HAP-1 (cell line): ENCODE measurements around the gene SLBP.

Source experiments
- DNase-seq, 2 experiments: peaks; one replicate each; pipeline ENCODE4 v3.0.0-alpha.2; 2016 to 2020; ENCODE audit warnings: low spot score in 2 of 2
- H3K27me3 ChIP-seq: fragments of 250-450 bp; sonication (Bioruptor Pico); 2 replicates; pipeline ENCODE4 v1.5.1; 2020; ENCODE audit warnings: low read depth, mild to moderate bottlenecking, moderate library complexity
- H3K36me3 ChIP-seq: fragments of 250-450 bp; sonication (Bioruptor Pico); replicated peaks from 2 replicates; pipeline ENCODE4 v1.5.1; 2020; ENCODE audit warnings: mild to moderate bottlenecking
- H3K4me1 ChIP-seq: fragments of 250-450 bp; sonication (Bioruptor Pico); 2 replicates; pipeline ENCODE4 v1.5.1; 2020; ENCODE audit warnings: mild to moderate bottlenecking
- H3K4me3 ChIP-seq: fragments of 250-450 bp; sonication (Bioruptor Pico); 2 replicates; pipeline ENCODE4 v1.5.1; 2020; ENCODE audit warnings: mild to moderate bottlenecking, moderate library complexity
- H3K9me3 ChIP-seq: fragments of 250-450 bp; sonication (Bioruptor Pico); 2 replicates; pipeline ENCODE4 v1.5.1; 2020; ENCODE audit warnings: mild to moderate bottlenecking, moderate library complexity
- in situ Hi-C: fragments of 300-500 bp; cut with MboI; formaldehyde crosslinking; loops from 3 replicates; pipeline ENCODE4 v1.14.3; 2020; ENCODE audit warnings: low sequenced_read_pairs, inconsistent platforms, mixed read lengths

The SLBP gene

DNA sequence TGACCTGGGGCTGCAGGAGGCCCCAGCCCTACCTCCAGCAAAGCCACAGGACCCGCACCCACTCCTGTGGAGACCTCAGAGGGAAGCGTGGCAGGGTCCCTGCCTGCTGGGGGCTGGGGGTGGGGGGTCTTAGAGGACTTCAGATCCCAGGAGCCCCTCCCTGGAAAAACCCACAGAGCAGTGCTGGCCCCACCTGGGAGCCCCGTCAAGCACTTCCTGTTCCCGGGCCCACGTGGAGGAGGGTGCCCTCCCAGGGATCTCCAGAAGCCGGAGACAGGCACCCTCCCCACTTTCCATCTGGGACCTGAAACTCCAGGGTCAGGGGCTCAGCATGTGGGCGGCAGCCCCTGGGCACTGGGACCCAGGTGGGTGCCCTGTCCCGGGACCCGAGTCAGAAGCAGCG lies 41.2 kb upstream of the SLBP start:
- no peaks in the 10 kb centered on the region for H3K36me3 ChIP-seq
- no peaks in the 10 kb centered on the region for H3K27me3 ChIP-seq
- H3K4me3 ChIP-seq = no peak overlapping the region
- in situ Hi-C loops = no loop called here
- no peaks in the 10 kb centered on the region for H3K4me1 ChIP-seq
- H3K9me3 ChIP-seq = no peaks in the 10 kb centered on the region
- DNase-seq = no peak

DNA sequence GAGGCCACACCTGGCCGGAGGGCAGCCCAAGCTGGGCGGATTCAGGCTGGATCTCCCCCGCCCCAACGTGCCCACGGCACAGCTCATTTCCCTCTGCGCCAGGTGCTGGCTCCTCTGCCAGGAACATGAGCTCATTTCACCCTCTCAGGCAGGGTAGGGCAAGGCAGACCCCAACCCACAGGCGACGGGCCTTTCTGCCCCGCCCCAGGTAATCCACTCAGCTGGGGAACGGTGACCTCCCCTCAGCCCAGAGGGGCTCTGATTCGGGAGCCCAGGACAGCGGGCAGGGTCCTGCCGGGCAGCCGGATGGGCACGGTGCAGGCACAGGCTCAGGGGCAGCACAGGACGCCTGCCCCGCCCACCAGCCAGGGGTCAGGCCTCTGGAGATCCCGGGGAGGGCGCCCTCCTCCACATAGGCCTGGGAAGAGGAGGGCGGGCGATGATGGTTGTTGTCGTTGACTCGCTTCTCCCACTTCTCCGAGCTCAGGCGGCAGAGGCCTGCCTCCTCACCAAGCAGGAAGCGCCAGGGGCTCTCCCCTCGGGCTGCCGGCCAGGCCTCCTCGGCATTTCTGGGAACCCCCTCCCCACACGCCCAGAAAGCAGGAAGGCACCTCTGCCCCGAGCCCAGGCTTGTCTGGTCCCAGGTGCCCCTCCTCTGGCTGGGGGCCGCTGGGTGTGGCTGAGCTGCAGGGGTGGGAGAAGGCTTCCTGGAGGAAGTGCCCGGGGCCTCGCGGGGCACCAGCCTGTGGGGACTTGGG lies 40.3 kb upstream of the SLBP start:
- no peaks in the 10 kb centered on the region for H3K4me1 ChIP-seq
- in situ Hi-C loops = no loop called here
- no peaks in the 10 kb centered on the region for H3K36me3 ChIP-seq

DNA sequence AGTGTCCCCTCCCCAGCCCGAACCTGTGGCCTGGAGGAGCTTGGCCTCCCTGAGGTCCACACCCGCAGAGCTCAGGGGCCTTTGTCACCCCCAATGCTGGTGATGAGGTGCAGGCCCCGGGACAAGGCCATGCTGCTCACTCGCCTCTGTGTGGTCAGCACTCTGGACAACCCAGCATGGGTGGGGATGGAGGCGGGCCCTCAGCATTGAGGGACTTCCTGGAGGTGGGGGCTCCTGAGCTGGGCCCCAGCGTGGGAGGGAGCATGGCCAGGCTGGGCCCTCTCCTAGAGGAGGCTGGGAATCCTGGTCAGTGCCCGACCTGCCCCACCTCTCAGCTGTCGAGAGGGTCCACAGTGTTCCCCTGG lies 39.8 kb upstream of the SLBP start:
- no peak overlapping the region for H3K4me3 ChIP-seq
- no peak for DNase-seq
- no peaks in the 10 kb centered on the region for H3K27me3 ChIP-seq
- in situ Hi-C loops = no loop called here
- H3K4me1 ChIP-seq = no peaks in the 10 kb centered on the region
- H3K9me3 ChIP-seq = no peaks in the 10 kb centered on the region
- H3K36me3 ChIP-seq = no peaks in the 10 kb centered on the region

More for the DNA sequence above, 40.3 kb upstream of the SLBP start:
- Histone ChIP-seq H3K4me3 (no peak overlapping the region), H3K9me3 (no peaks in the 10 kb centered on the region), H3K27me3 (no peaks in the 10 kb centered on the region)
- no peak for DNase-seq

DNA sequence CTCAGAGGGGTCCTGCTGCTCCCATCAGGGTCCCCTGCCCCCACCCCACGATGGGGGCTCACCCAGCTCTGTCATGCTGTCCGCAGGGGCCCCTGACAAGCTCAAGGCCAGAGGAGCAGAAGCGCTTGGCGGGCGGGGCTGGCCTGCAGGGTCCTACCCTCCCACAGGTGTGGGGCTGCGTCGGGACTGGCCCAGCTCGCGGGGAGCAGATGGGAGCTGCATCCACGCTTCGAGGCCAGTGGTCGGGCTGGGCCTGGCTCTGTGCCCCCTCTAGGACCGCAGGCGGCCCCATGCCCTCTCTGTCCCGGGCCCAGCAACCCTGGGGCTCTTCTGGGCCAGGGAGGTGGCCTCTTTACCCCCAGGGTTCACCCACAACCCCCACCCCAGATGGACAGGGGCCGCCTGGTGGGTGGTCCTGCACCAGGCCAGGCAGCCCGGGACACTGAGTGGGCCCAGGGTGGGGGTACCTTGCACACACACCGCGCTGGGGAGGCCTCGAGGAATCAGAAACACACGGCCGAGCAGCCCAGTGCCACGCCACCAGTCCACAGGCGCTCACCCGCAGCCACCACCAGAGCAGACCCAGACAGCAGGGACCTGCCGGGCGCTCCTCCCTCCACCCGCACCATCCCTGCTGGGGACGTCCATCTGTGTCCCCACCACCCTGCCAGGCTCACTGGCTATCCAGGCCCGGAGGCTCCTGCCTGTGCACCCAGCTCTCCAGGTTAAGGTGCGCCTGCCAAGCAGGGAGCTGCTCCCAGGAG lies 39.2 kb upstream of the SLBP start:
- no peaks in the 10 kb centered on the region for H3K9me3 ChIP-seq
- no peaks in the 10 kb centered on the region for H3K4me1 ChIP-seq
- no peak for DNase-seq
- no peak overlapping the region for H3K4me3 ChIP-seq
- H3K36me3 ChIP-seq = no peaks in the 10 kb centered on the region
- no peaks in the 10 kb centered on the region for H3K27me3 ChIP-seq
- in situ Hi-C loops = no loop called here

DNA sequence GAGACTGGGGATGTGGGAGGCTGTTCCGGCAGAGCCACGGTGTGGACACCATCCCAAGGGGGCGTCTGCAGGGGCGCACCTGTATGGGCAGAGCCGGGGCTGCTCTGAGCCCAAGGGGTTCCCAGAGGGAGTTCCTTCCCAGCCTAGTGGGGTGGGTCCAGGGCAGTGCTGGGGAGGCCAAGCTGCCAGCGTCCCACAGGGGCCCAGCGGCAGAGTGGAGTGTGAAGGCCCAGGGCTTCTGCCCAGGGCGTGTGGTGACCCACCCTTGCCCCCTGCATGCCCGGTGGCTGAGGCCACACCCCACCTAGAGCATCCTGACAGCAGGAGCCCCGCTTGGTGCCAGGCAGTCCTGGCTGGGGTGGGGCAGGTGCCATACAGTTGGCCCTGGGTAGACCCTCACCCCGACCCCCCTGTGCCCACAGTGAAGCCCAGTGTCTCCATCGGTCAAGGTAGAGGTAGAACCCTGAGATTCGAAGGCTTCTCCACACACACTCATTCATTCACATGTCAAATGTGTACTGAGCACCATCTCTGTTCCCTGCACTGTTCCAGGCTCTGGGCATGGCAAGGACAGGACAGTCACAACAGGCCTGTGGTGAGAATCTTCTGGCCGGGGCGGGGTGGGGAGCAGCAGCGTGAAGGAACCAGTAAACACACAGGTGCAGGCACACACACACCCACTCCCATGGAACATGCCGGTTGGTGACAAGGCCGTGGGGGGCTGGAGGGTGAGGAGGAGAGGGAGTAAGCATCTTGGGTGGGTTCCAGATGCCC lies 38.4 kb upstream of the SLBP start:
- no peaks in the 10 kb centered on the region for H3K9me3 ChIP-seq
- no peaks in the 10 kb centered on the region for H3K4me1 ChIP-seq
- no peak overlapping the region for H3K4me3 ChIP-seq
- in situ Hi-C loops = no loop called here
- no peaks in the 10 kb centered on the region for H3K27me3 ChIP-seq
- peaks cover 4% of the 10 kb centered on the region for H3K36me3 ChIP-seq
- no peak for DNase-seq

DNA sequence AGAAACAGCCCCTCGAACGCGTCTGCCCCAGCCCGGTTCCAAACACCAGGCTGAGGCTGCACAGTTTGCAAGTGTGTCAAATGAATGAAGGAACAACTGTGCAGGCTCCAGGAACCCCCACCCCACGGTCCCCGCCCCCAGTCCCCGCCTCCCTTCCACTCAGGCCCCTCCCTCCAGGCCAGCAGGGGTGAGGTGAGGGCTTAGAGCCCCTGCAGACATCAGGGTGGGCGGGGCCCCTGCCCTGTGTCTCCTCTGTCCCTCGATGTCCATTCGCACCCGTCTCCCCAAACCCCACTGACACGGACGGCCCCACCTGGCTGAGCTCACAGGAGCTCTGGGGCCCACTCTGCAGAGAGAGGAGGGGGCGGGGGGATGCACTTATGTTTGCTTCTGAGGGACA lies 37.7 kb upstream of the SLBP start:
- Histone ChIP-seq H3K4me3 (no peak overlapping the region), H3K4me1 (no peaks in the 10 kb centered on the region), H3K9me3 (no peaks in the 10 kb centered on the region), H3K27me3 (no peaks in the 10 kb centered on the region), H3K36me3 (peaks cover 10% of the 10 kb centered on the region)
- in situ Hi-C loops = loop anchor here (10.0 kb wide), 1 partner anchor 155 kb away; no protein-coding TSS in a partner anchor
- no peak for DNase-seq

DNA sequence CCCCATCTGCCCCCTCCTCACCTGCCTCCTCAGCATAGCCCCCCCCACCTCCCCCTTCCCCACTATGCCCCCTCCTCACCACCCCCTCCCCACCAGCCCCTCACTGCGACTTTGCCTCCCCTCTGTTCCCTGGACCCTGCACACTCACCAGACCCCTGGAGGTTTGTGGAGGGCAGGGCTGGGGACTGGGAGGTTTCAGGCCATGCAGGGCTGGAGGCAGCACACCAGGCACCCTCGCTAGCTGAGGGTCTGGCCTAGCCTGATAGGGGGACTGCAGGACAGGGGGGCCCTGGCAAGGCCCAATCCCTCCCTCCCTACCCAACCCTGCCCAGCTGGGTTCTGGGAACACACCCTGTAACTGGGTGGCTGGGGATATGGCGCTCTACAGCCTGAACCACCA lies 37.3 kb upstream of the SLBP start:
- H3K9me3 ChIP-seq = no peaks in the 10 kb centered on the region
- in situ Hi-C loops = loop anchor here (10.0 kb wide), 1 partner anchor 155 kb away; no protein-coding TSS in a partner anchor
- no peak for DNase-seq
- peaks cover 15% of the 10 kb centered on the region for H3K36me3 ChIP-seq
- no peak overlapping the region for H3K4me3 ChIP-seq
- H3K4me1 ChIP-seq = no peaks in the 10 kb centered on the region
- H3K27me3 ChIP-seq = no peaks in the 10 kb centered on the region

DNA sequence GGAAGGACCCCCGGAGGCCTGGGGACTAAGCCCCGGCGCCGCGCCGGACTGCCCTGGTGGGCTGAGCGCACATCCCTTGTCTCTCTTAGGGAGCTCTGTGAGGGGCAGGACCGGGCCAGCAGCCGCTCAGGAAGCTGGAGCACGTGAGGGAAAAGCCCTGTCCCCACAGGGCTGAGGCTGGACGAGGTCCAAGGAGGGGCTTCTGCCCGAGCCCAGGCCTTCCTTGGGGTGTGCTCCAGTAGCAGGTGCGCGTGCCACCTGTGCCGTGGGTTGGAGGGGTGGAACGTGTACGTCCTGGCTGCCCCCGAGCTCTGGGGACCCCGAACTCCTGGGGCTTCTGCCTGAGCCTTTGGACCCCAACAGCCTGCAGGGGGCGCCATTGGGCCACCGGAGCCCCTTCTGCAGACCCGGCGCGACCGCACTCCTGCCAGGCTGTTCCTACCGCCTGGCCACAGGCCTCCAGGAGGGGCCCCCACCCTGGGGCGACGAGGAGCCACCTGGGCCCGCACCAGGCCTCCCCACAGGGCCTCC lies 36.4 kb upstream of the SLBP start:
- Histone ChIP-seq H3K27me3 (no peaks in the 10 kb centered on the region), H3K9me3 (no peaks in the 10 kb centered on the region), H3K4me3 (no peak overlapping the region), H3K4me1 (no peaks in the 10 kb centered on the region), H3K36me3 (peaks cover 20% of the 10 kb centered on the region)
- in situ Hi-C loops = loop anchor here (10.0 kb wide), 1 partner anchor 156 kb away; no protein-coding TSS in a partner anchor
- DNase-seq = peak; percentile 61 to 95

DNA sequence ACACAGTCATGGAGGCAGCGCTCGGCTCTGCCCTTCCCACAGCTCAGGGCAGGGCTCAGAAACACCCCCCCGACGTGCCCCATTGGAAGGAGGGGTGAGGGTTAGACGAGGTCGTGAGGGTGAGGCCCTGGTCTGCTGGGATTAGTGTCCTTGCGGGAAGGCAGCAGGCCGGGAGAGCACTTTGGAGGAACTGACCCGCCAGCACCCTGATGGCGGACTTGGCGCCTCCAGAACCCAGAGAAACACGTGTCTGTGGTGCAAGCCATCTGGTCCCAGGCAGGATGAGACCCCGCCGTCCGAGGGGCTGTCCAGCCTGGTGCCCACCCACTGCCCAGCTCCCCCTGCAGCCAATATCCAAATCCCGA lies 35.5 kb upstream of the SLBP start:
- no peak for DNase-seq
- Histone ChIP-seq H3K9me3 (no peaks in the 10 kb centered on the region), H3K4me3 (no peak overlapping the region), H3K4me1 (no peaks in the 10 kb centered on the region), H3K36me3 (peaks cover 26% of the 10 kb centered on the region), H3K27me3 (no peaks in the 10 kb centered on the region)
- in situ Hi-C loops = loop anchor here (10.0 kb wide), 1 partner anchor 157 kb away; no protein-coding TSS in a partner anchor

DNA sequence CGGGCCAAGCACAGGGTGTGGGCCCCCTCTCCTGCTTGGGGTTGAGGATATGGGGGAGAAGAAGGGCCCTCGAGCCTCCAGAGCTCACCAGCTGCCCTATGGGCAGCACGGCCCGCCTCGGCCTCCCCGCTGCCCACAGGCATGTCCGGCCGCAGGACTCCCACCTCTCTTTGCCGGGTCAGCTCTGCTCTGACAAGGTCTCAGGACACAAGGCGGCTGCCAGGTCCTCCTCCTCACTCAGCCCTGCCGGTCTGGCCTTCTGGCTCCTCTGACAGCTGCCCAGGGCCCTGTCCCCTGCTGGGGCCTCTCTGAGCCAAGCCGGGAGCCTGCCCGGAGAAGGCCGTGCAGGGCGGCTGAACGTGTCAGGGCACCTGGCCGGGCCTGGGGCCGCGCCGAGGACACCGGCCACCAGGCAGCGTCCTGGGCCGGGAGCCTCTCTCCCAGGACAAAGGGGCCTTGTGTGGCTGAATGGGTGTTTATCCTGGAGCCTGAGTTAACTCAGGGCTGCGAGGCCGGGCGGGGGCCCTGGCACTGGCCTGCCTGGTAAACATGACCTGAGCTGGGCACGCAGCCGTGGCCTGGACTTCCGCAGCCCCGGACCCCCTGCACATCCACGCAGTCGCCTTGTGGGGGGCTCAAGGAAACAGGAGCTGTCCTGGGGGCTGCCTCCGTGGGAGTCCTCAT lies 34.9 kb upstream of the SLBP start:
- no peaks in the 10 kb centered on the region for H3K4me1 ChIP-seq
- in situ Hi-C loops = loop anchor here (10.0 kb wide), 1 partner anchor 158 kb away; no protein-coding TSS in a partner anchor
- H3K36me3 ChIP-seq = peaks cover 31% of the 10 kb centered on the region
- no peak for DNase-seq
- H3K27me3 ChIP-seq = no peaks in the 10 kb centered on the region
- H3K4me3 ChIP-seq = no peak overlapping the region
- H3K9me3 ChIP-seq = no peaks in the 10 kb centered on the region

DNA sequence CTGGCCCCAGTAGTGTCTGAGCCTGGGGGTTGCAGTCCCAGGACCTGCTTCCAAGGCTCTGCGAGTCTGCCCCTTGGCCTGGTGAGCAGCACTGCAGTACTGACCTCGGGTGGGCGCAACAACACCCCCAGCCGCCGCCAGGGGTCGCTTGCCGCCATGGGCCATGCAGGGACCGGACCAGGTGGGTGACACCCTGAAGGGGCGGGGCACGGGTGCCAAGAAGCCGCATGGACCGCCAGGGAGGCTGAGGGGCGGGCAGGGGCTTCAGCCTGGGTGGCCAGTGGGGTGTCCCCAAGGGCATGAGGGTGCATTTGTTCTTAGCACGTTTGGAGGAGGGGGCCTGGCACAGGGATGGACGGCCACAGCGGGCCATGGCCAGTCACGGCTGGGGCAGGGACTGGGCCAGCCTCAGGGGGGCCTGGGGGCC lies 34.2 kb upstream of the SLBP start:
- Histone ChIP-seq H3K4me3 (no peak overlapping the region), H3K4me1 (no peaks in the 10 kb centered on the region), H3K36me3 (peaks cover 39% of the 10 kb centered on the region), H3K9me3 (no peaks in the 10 kb centered on the region), H3K27me3 (no peaks in the 10 kb centered on the region)
- peak; percentile 57 to 96 for DNase-seq
- in situ Hi-C loops = loop anchor here (10.0 kb wide), 1 partner anchor 159 kb away; no protein-coding TSS in a partner anchor

DNA sequence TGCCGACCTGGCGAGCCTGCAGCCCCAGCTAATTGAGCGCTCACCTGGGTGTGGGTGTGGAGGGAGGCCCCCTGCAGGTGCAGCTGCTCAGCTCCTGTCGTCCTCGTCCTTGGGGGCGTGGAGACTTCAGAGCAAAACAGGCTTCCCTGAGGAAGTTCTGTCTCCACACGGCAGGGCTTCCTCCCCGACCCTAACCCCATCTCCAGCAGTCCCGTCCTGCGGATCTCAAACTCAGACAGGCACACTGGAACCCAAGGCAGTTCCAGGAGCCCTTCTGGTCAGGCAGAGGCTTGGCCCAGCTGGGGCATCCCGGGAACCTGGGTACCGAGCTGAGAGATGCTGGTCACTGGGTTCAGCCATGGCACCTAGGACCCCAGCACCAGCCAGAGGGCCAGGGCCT lies 33.6 kb upstream of the SLBP start:
- H3K4me3 ChIP-seq = no peak overlapping the region
- H3K27me3 ChIP-seq = no peaks in the 10 kb centered on the region
- DNase-seq = no peak
- in situ Hi-C loops = loop anchor here (10.0 kb wide), 1 partner anchor 159 kb away; no protein-coding TSS in a partner anchor
- peaks cover 45% of the 10 kb centered on the region for H3K36me3 ChIP-seq
- H3K4me1 ChIP-seq = no peaks in the 10 kb centered on the region
- H3K9me3 ChIP-seq = no peaks in the 10 kb centered on the region

DNA sequence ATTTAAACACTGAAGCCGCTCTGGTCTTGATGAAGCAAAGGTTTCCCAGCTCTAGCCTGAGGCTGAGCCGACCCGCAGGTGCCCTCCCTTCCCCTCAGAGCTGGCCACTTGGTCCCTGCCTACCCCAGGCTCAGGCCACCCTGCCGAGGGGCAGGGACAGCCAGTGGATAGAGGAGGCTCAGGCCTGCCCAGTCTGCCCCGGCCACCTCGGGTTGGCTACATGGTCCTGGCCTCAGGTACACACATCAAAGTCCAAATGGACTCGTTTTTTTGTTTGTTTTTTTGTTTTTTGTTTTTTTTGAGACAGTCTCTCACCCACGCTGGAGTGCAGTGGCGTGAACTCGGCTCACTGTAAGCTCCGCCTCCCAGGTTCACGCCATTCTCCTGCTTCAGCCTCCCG lies 33.0 kb upstream of the SLBP start:
- H3K4me1 ChIP-seq = no peaks in the 10 kb centered on the region
- in situ Hi-C loops = loop anchor here (10.0 kb wide), 1 partner anchor 160 kb away; no protein-coding TSS in a partner anchor
- no peaks in the 10 kb centered on the region for H3K9me3 ChIP-seq
- H3K4me3 ChIP-seq = no peak overlapping the region
- no peak for DNase-seq
- no peaks in the 10 kb centered on the region for H3K27me3 ChIP-seq
- H3K36me3 ChIP-seq = peaks cover 50% of the 10 kb centered on the region
